HG03135 (cell line): ENCODE measurements around the gene AP3M1.
"Not testable (repeated sequence)": the region's sequence is repeated elsewhere in the genome, so short reads cannot be mapped to it uniquely, and the experiment has no call there.

Experiments
- ATAC-seq: cut with Tn5 transposase; IDR thresholded peaks from one replicate; pipeline ENCODE4 v1.9.1; 2021; ENCODE audit warnings: mild to moderate bottlenecking, moderate library complexity; ENCODE audit not compliant: unreplicated experiment

Gene AP3M1

GRCh38 chr10:74150204-74150989 lies at the start of gene AP3M1:
Gene AP3M1 (minus strand): TSS chr10:74150828. CDS start chr10:74138379, 12,449 bp downstream.
- peak; percentile 33 for ATAC-seq

GRCh38 chr10:74199315-74199714 lies 48.7 kb upstream of the AP3M1 start:
- no peak for ATAC-seq

DNA sequence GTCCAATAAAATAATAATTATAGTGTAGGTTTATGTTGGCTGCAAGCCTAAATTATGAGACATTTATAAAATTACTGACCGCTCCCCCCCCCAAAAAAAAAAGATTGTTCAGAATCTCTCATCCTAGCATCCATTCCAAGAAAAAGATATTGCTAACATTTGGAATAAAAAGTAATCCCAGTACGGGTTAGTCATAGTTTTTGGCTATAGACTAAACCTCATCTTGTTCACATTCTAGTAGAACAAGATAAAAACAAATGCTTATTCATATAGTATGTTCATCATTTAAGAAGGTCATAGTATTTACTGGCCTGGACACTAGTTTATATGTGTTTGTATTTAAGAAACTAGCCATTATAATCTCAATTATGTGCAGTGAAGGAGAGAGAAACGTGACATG lies 44.4 kb upstream of the AP3M1 start:
- ATAC-seq, result no peak

DNA sequence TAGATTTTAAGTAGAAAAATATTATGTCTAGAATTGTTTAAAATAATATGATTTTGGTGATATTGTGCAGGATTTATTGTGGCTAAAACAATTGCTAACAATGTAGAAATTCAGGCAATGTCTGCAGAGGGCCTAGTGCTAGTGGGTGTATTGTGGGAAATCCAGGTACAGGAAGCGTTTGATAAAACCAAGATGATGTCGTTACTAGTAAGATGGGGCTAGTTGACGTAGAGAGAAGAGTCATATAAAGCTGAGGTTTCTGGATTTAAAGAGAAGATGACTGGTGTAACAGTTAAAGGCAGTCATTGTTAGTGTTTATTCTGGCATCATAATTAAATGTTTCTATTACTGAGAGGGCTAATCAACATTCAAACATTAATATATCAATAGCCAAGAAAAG lies 43.9 kb upstream of the AP3M1 start:
- ATAC-seq, result no peak

- ATAC-seq, result no peak
These were observed 39.9 kb upstream of the AP3M1 start for GRCh38 chr10:74190494-74190893.

- ATAC-seq, result peak; percentile 85
These were observed 39.4 kb upstream of the AP3M1 start for GRCh38 chr10:74189999-74190421.

- ATAC-seq, result not testable (repeated sequence)
These were observed 38.0 kb upstream of the AP3M1 start for GRCh38 chr10:74188617-74189016.

DNA sequence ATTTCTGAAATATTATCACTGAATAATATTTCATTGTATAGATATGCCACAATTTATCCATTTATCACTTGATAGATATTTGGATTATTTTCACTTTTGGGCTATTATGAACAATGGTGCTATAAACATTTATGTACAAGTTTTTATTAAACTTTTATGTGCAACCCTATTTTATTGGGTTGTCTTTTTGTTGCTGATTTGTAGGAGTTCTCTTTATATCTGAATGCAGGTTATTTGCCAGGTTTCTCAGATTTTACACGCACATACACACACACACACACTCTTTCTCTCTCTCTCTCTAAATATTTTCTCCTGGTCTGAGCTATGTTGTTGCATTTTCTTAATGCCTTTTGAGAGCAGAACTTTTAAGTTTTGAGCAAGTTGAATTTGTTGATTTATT lies 36.6 kb upstream of the AP3M1 start:
- no peak for ATAC-seq

GRCh38 chr10:74186678-74187077 lies 36.0 kb upstream of the AP3M1 start:
- no peak for ATAC-seq

DNA sequence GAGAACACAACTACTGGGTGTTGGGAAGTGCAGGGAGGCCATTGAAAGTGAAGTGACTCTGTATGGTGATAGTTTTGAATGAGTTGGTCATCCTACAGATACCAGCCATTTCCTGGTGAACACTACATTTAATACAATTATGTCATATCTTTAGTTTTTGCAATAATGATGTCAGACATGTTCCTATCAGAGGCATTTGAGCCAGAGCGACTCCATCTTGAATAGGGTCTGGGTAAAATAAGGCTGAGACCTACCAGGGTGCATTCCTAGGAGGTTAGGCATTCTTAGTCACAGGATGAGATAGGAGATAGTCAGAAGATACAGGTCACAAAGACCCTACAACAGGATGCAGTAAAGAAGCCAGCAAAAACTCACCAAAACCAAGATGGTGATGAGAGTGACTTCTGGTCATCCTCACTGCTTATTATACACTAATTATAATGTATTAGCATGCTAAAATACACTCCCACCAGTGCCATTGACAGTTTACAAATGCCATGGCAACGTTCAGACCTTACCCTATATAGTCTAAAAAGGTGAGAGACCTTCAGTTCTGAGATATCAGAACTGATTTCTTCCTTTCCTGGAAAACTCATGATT lies 28.6 kb upstream of the AP3M1 start:
- no peak for ATAC-seq

GRCh38 chr10:74178042-74178791 lies 27.6 kb upstream of the AP3M1 start:
- ATAC-seq, result no peak

GRCh38 chr10:74177140-74177677 lies 26.6 kb upstream of the AP3M1 start:
- ATAC-seq, result peak; percentile 11

GRCh38 chr10:74176380-74177139 lies 25.9 kb upstream of the AP3M1 start:
- peak; percentile 85 for ATAC-seq

- no peak for ATAC-seq
These were observed 25.1 kb upstream of the AP3M1 start for GRCh38 chr10:74175510-74176379.

GRCh38 chr10:74174521-74174920 lies 23.9 kb upstream of the AP3M1 start:
- no peak for ATAC-seq

GRCh38 chr10:74171625-74172024 lies 21.0 kb upstream of the AP3M1 start:
- no peak for ATAC-seq

DNA sequence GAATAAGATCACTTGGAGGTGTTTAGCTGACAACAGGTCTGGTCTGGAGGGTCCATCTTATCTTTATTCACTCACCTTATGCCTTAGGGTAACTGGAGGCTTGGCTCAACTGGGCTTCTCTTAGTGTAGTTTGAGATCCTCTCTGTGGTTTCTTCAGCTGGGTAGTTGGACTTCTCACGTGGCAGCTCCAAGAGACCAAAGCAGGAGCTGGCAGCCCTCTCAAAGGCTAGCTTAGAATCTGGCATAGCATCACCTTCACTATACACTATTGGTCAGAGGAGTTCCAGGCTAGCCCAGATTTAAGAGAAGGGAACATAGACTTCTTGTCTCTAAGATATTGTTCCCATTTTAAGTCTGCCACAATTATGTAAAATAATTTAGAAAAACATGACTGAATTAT lies 16.8 kb upstream of the AP3M1 start:
- no peak for ATAC-seq

- ATAC-seq, result no peak
These were observed 14.9 kb upstream of the AP3M1 start for GRCh38 chr10:74165530-74165901.

- ATAC-seq, result no peak
These were observed 14.3 kb upstream of the AP3M1 start for GRCh38 chr10:74164716-74165529.
